Lower leg skin (tissue), 4 donors: ENCODE data around the gene NAB1. TPM values are rescaled to one million over a fixed set of nuclear protein-coding genes. Genes with fewer than 3 reads are reported as not detected.
"Not testable (repeated sequence)": the region's sequence is repeated elsewhere in the genome, so short reads cannot be mapped to it uniquely, and the experiment has no call there.

ENCODE experiments used
- DNase-seq, 2 donors: peaks; one replicate each; pipeline ENCODE4 v3.0.0-alpha.2; 2019; ENCODE audit warnings: low spot score in 2 of 2
- H3K4me3 ChIP-seq: fragments of 200-600 bp; sonication (generic); 2 replicates; pipeline ENCODE4 v1.5.1; 2017; ENCODE audit warnings: mild to moderate bottlenecking, low read depth; ENCODE audit not compliant: poor library complexity, severe bottlenecking
- CTCF ChIP-seq, 3 donors: fragments of 450-650 bp; IDR thresholded peaks; one replicate each; pipeline ENCODE4 v1.5.1; 2016; ENCODE audit warnings: antibody characterized with exemption in 3 of 3, mild to moderate bottlenecking in 3 of 3, moderate library complexity in 2 of 3
- POLR2A ChIP-seq, 2 donors: fragments of 450-650 bp; IDR thresholded peaks; one replicate each; pipeline ENCODE4 v1.6.1; 2016 to 2017; ENCODE audit warnings: antibody characterized with exemption in 2 of 2, mild to moderate bottlenecking in 1 of 2, moderate library complexity in 1 of 2
- WGBS, 2 donors: methylation state at CpG; one replicate each; pipeline ENCODE4 v1.1.5; 2018; 5-methylcytosine and 5-hydroxymethylcytosine counted together
- intact Hi-C: fragments of 100-400 bp; cut with DNase I; formaldehyde crosslinking; loops from one replicate; pipeline ENCODE4 v1.15.0; 2023; ENCODE audit warnings: low total_unique reads
- total RNA-seq, 4 donors: library from RNA; depleted of rRNA; stranded (reverse); fragments of >200 nt; gene quantifications; one replicate each; pipeline ENCODE4 v1.1.0, GENCODE V29; 2016

The NAB1 gene
- total RNA-seq, 4 donors from 2014 or later, result 66.8 to 82.0 (median 75.1) TPM

GRCh38 chr2:190701586-190701985, 52.7 kb downstream of the NAB1 start:
- DNase-seq, result no peak
- TF ChIP-seq POLR2A (IDR thresholded peaks at IDR 0.05), result no peak
- TF ChIP-seq CTCF (IDR thresholded peaks at IDR 0.05), result no peak
- 83 to 85% methylated on average over 7 of the region's 7 CpGs for WGBS, 2 donors
- no peak overlapping the region for H3K4me3 ChIP-seq
- intact Hi-C loops, result no loop called here

- 94 to 95% methylated on average over 6 of the region's 6 CpGs for WGBS, 2 donors
- H3K4me3 ChIP-seq, result no peak overlapping the region
- no peak for DNase-seq
- intact Hi-C loops, result no loop called here
- TF ChIP-seq CTCF (IDR thresholded peaks at IDR 0.05) (no peak), POLR2A (IDR thresholded peaks at IDR 0.05) (no peak)
Observed at GRCh38 chr2:190705280-190705679, 56.4 kb downstream of the NAB1 start.

GRCh38 chr2:190707726-190708125, 58.8 kb downstream of the NAB1 start:
- TF ChIP-seq CTCF (IDR thresholded peaks at IDR 0.05) (no peak), POLR2A (IDR thresholded peaks at IDR 0.05) (no peak)
- WGBS, 2 donors, result 92 to 94% methylated on average over 2 of the region's 2 CpGs
- no peak for DNase-seq
- intact Hi-C loops, result no loop called here
- no peak overlapping the region for H3K4me3 ChIP-seq

GRCh38 chr2:190708650-190709049, 59.8 kb downstream of the NAB1 start:
- H3K4me3 ChIP-seq, intact Hi-C loops, DNase-seq: not testable (repeated sequence)

GRCh38 chr2:190711069-190711468, 62.2 kb downstream of the NAB1 start:
- intact Hi-C loops, result no loop called here
- H3K4me3 ChIP-seq, result no peak overlapping the region
- TF ChIP-seq CTCF (IDR thresholded peaks at IDR 0.05), result no peak
- TF ChIP-seq POLR2A (IDR thresholded peaks at IDR 0.05), result no peak
- 87 to 92% methylated on average over 4 of the region's 4 CpGs for WGBS, 2 donors
- no peak for DNase-seq

GRCh38 chr2:190713471-190713870, 64.6 kb downstream of the NAB1 start:
- no peak overlapping the region for H3K4me3 ChIP-seq
- TF ChIP-seq POLR2A (IDR thresholded peaks at IDR 0.05) (no peak), CTCF (IDR thresholded peaks at IDR 0.05) (no peak)
- intact Hi-C loops, result no loop called here
- no peak for DNase-seq
